ENCODE results near the gene CGB1. TPM values are rescaled to one million over a fixed set of nuclear protein-coding genes. Genes with fewer than 3 reads are reported as not detected.
A peak's percentile ranks its signal among the peaks of the same experiment; 100 is the strongest.

CGB1 gene
- total RNA-seq, 4 donors from 2014 or later: not detected

GRCh38 chr19:48993175-48994034 is 43.3 kb downstream of the CGB1 start, which contains the start of the genes GYS1 and RUVBL2:
Gene GYS1, minus strand, starts transcription at chr19:48993309. Its CDS starts 197 bp downstream, at chr19:48993112.
Gene RUVBL2, plus strand, starts transcription at chr19:48993887. Its CDS starts 25 bp downstream, at chr19:48993912.
- Histone ChIP-seq H3K27me3 (no peaks in the 10 kb centered on the region), H3K4me3 (peak within 1 kb of the TSS; percentile 76), H3K9me3 (no peaks in the 10 kb centered on the region), H3K4me1 (peaks cover 44% of the 10 kb centered on the region), H3K27ac (peak within 1 kb of the TSS; percentile 95), H3K36me3 (peaks cover 8% of the 10 kb centered on the region)
- peak; percentile 99 to 100 for DNase-seq (ENCODE audit: low spot score in 2 of 2)
- WGBS: under 1% methylated on average over 32 of the region's 56 CpGs
- TF ChIP-seq EP300 (IDR thresholded peaks at IDR 0.05): no peak
- peak; percentile 99 for TF ChIP-seq CTCF (IDR thresholded peaks at IDR 0.05)
- peak in 1 of 2 donors; percentile 79 for TF ChIP-seq POLR2A (IDR thresholded peaks at IDR 0.05)
- peak in 2 of 3 donors; percentile 65 to 79 for TF ChIP-seq POLR2AphosphoS5 (IDR thresholded peaks at IDR 0.05)

- peak in 1 of 2 donors; percentile 81 for DNase-seq (ENCODE audit: low spot score in 2 of 2)
- H3K27me3 ChIP-seq: no peaks in the 10 kb centered on the region
- no peaks in the 10 kb centered on the region for H3K9me3 ChIP-seq
- peak overlapping the region; percentile 95 for H3K27ac ChIP-seq
- H3K36me3 ChIP-seq: peaks cover 15% of the 10 kb centered on the region
- H3K4me3 ChIP-seq: peak overlapping the region; percentile 76
- TF ChIP-seq EP300 (IDR thresholded peaks at IDR 0.05): no peak
- no peak for TF ChIP-seq POLR2AphosphoS5 (IDR thresholded peaks at IDR 0.05)
- TF ChIP-seq POLR2A (IDR thresholded peaks at IDR 0.05): no peak
- no peak for TF ChIP-seq CTCF (IDR thresholded peaks at IDR 0.05)
- peaks cover 44% of the 10 kb centered on the region for H3K4me1 ChIP-seq
- 1% methylated on average over 17 of the region's 20 CpGs for WGBS
These were observed 44.0 kb downstream of the CGB1 start for GRCh38 chr19:48992581-48993174.

GRCh38 chr19:48991873-48992580 is 44.7 kb downstream of the CGB1 start:
- no peaks in the 10 kb centered on the region for H3K27me3 ChIP-seq
- TF ChIP-seq CTCF (IDR thresholded peaks at IDR 0.05): no peak
- no peak for TF ChIP-seq POLR2AphosphoS5 (IDR thresholded peaks at IDR 0.05)
- TF ChIP-seq POLR2A (IDR thresholded peaks at IDR 0.05): no peak
- no peak for TF ChIP-seq EP300 (IDR thresholded peaks at IDR 0.05)
- H3K27ac ChIP-seq: peak overlapping the region; percentile 95
- H3K4me3 ChIP-seq: peak overlapping the region; percentile 76
- H3K9me3 ChIP-seq: no peaks in the 10 kb centered on the region
- DNase-seq (ENCODE audit: low spot score in 2 of 2): no peak
- 8% methylated on average over 8 of the region's 8 CpGs for WGBS
- H3K4me1 ChIP-seq: peaks cover 44% of the 10 kb centered on the region
- peaks cover 21% of the 10 kb centered on the region for H3K36me3 ChIP-seq

GRCh38 chr19:48991011-48991609 is 45.6 kb downstream of the CGB1 start:
- DNase-seq (ENCODE audit: low spot score in 2 of 2): no peak
- peaks cover 25% of the 10 kb centered on the region for H3K36me3 ChIP-seq
- no peaks in the 10 kb centered on the region for H3K27me3 ChIP-seq
- H3K9me3 ChIP-seq: no peaks in the 10 kb centered on the region
- 83% methylated on average over 20 of the region's 22 CpGs for WGBS
- TF ChIP-seq CTCF (IDR thresholded peaks at IDR 0.05) (no peak), POLR2A (IDR thresholded peaks at IDR 0.05) (no peak), EP300 (IDR thresholded peaks at IDR 0.05) (no peak), POLR2AphosphoS5 (IDR thresholded peaks at IDR 0.05) (no peak)
- peaks cover 44% of the 10 kb centered on the region for H3K4me1 ChIP-seq
- peak overlapping the region; percentile 95 for H3K27ac ChIP-seq
- peak overlapping the region; percentile 76 for H3K4me3 ChIP-seq

All from suprapubic skin (tissue), 4 donors.